HL-60/S4 treated with phorbol 12-myristate 13-acetate at 8.2 ng/mL for 4 days and 3 days (cell line): ENCODE results near the gene GIN1.
"Not testable (repeated sequence)": the region's sequence is repeated elsewhere in the genome, so short reads cannot be mapped to it uniquely, and the experiment has no call there.

Source experiments
- in situ Hi-C: fragments of 300-500 bp; cut with MboI; formaldehyde crosslinking; loops from 2 replicates; pipeline ENCODE4 v1.15.0; 2022; ENCODE audit warnings: low sequenced_read_pairs

Gene GIN1

GRCh38 chr5:103112910-103113309, 7.0 kb downstream of the GIN1 start:
- in situ Hi-C loops = no loop called here

- in situ Hi-C loops = no loop called here
These were observed 8.5 kb downstream of the GIN1 start for GRCh38 chr5:103111468-103111867.

- in situ Hi-C loops = no loop called here
These were observed 9.5 kb downstream of the GIN1 start for GRCh38 chr5:103110403-103110802.

GRCh38 chr5:103109277-103109676, 10.7 kb downstream of the GIN1 start:
- in situ Hi-C loops = no loop called here

- in situ Hi-C loops = no loop called here
These were observed 11.9 kb downstream of the GIN1 start for GRCh38 chr5:103108086-103108485.

- in situ Hi-C loops = no loop called here
These were observed 17.7 kb downstream of the GIN1 start for GRCh38 chr5:103102234-103102633.

GRCh38 chr5:103101079-103101750, 18.7 kb downstream of the GIN1 start:
- in situ Hi-C loops = no loop called here

- in situ Hi-C loops = no loop called here
These were observed 20.9 kb downstream of the GIN1 start for GRCh38 chr5:103098993-103099392.

GRCh38 chr5:103094737-103095136, 25.2 kb downstream of the GIN1 start:
- in situ Hi-C loops = no loop called here

GRCh38 chr5:103093727-103094126, 26.2 kb downstream of the GIN1 start:
- in situ Hi-C loops = no loop called here

GRCh38 chr5:103092676-103093075, 27.3 kb downstream of the GIN1 start:
- in situ Hi-C loops = no loop called here

GRCh38 chr5:103090791-103091190, 29.1 kb downstream of the GIN1 start:
- in situ Hi-C loops = no loop called here

GRCh38 chr5:103089272-103089671, 30.7 kb downstream of the GIN1 start:
- in situ Hi-C loops = no loop called here

- in situ Hi-C loops = no loop called here
These were observed 33.4 kb downstream of the GIN1 start for GRCh38 chr5:103086547-103086946.

GRCh38 chr5:103079796-103080195, 40.1 kb downstream of the GIN1 start:
- in situ Hi-C loops = no loop called here

- in situ Hi-C loops = no loop called here
These were observed 44.5 kb downstream of the GIN1 start for GRCh38 chr5:103075442-103075841.

- in situ Hi-C loops = not testable (repeated sequence)
These were observed 46.4 kb downstream of the GIN1 start for GRCh38 chr5:103073500-103073899.

- in situ Hi-C loops = no loop called here
These were observed 53.6 kb downstream of the GIN1 start for GRCh38 chr5:103066326-103066725.

- in situ Hi-C loops = no loop called here
These were observed 59.4 kb downstream of the GIN1 start for GRCh38 chr5:103060424-103060954.

GRCh38 chr5:103059525-103059924, 60.4 kb downstream of the GIN1 start:
- in situ Hi-C loops = no loop called here

- in situ Hi-C loops = no loop called here
These were observed 62.5 kb downstream of the GIN1 start for GRCh38 chr5:103057208-103058130.

- in situ Hi-C loops = not testable (repeated sequence)
These were observed 73.2 kb downstream of the GIN1 start for GRCh38 chr5:103046706-103047105.
